IPS-15b (cell line): ENCODE measurements around the gene CCDC7.
A peak's percentile ranks its signal among the peaks of the same experiment; 100 is the strongest.
"Not testable (repeated sequence)": the region's sequence is repeated elsewhere in the genome, so short reads cannot be mapped to it uniquely, and the experiment has no call there.

Experiments
- H3K27me3 ChIP-seq: one replicate; pipeline ENCODE4 v1.6.1; 2013; ENCODE audit warnings: low read length; ENCODE audit not compliant: control insufficient read depth, insufficient read depth
- H3K36me3 ChIP-seq: one replicate; pipeline ENCODE4 v1.6.1; 2013; ENCODE audit warnings: low read length; ENCODE audit not compliant: control insufficient read depth, insufficient read depth
- H3K4me1 ChIP-seq: one replicate; pipeline ENCODE4 v1.6.1; 2013; ENCODE audit warnings: mild to moderate bottlenecking, low read length; ENCODE audit not compliant: control insufficient read depth, insufficient read depth
- H3K4me3 ChIP-seq: one replicate; pipeline ENCODE4 v1.5.1; 2013; ENCODE audit warnings: low read depth, low read length
- H3K9ac ChIP-seq: one replicate; pipeline ENCODE4 v1.6.1; 2013; ENCODE audit warnings: low read depth, mild to moderate bottlenecking, low read length
- H3K9me3 ChIP-seq: one replicate; pipeline ENCODE4 v1.6.1; 2013; ENCODE audit warnings: mild to moderate bottlenecking, low read length; ENCODE audit not compliant: control insufficient read depth, insufficient read depth

Gene CCDC7

DNA sequence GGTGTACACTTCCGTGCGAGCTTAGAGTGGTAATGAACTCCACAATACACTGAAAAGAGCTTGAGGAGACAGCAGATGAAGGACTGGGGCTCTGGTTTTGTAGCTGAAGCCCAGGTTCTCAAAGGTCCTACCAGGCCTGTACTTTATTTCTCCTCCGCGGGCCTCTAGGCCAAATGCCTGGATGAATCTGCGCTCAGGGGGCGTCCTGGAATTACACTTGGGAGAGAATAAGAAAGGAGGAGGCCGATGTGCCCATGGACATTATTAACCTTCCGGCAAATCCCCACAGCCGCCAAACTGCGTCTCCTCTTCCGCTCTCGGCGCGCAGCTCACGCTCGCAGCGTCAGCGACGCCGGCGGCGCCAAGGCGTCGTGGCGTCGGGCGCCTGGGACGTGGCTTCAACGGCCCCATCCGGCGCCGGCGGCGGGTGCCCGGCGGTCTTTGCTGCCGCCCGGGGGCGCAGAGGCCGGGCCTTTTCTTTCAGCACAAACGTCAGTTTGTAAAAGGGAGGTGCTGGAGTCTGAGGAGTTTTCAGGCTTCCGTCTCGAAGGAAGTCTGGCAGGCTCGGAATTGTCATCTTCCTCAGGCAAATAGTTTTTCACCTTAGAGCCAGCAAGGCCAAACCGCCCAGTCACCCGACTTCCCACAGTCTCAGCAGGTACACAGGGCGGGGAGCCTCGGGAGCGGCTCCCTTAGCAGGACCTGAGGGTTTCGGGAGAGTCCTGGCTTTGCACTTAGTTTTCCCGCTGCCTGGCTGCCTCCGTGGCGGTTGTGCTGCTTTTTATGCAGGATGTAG lies at the start of gene CCDC7:
TSS of gene CCDC7 (plus strand) at position 401 of the 796 bp plus-strand sequence. CDS start 5,503 bp downstream, outside the sequence.
- no peaks in the 10 kb centered on the region for H3K4me1 ChIP-seq
- H3K27me3 ChIP-seq: no peaks in the 10 kb centered on the region
- peak within 1 kb of the TSS; percentile 94 for H3K9ac ChIP-seq
- no peaks in the 10 kb centered on the region for H3K36me3 ChIP-seq
- peak within 1 kb of the TSS; percentile 94 for H3K4me3 ChIP-seq
- no peaks in the 10 kb centered on the region for H3K9me3 ChIP-seq

DNA sequence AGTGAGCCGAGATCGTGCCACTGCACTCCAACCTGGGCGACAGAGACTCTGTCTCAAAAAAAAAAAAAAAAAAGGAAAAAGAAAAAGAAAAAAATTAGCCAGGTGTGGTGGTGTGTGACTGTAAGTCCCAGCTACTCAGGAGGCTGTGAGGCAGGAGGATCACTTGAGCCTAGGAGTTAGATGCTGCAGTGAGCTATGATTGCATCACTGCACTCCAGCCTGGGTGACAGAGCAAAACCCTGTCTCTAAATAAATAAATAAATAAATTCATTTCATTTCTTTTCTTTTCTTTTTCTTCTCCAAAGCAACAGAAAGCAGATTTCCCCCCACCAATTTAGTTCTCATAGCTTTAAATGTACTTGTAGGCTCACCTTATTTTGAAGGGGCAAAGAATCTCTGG lies 48.8 kb upstream of the CCDC7 start:
- H3K4me1 ChIP-seq, H3K9ac ChIP-seq, H3K36me3 ChIP-seq, H3K27me3 ChIP-seq, H3K4me3 ChIP-seq, H3K9me3 ChIP-seq: not testable (repeated sequence)

DNA sequence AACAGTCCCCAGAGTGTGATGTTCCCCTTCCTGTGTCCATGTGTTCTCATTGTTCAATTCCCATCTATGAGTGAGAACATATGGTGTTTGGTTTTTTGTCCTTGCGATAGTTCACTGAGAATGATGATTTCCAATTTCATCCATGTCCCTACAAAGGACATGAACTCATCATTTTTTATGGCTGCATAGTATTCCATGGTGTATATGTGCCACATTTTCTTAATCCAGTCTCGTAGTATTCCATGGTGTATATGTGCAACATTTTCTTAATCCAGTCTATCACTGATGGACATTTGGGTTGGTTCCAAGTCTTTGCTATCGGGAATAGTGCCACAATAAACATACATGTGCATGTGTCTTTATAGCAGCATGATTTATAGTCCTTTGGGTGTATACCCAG lies 46.2 kb upstream of the CCDC7 start:
- H3K4me3 ChIP-seq, H3K36me3 ChIP-seq, H3K27me3 ChIP-seq, H3K9me3 ChIP-seq, H3K9ac ChIP-seq, H3K4me1 ChIP-seq: not testable (repeated sequence)

DNA sequence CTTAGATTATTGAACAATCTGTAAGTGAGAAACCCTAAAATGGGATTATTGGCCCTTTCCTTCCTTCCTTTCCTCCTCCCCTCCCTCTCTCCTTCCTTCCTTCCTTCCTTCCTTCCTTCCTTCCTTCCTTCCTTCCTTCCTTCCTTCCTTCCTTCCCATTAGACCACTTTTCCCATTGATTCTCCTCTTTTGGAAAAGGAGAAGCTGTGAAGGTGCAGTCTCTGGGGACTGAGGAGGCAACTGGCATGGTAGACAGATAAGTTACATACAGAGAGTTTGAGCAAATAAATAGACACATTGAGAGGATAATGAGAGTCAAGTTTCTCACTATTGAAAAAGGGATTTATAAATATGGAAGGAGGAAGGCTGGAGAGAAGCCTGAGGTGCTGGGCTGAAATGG lies 45.0 kb upstream of the CCDC7 start:
- no peaks in the 10 kb centered on the region for H3K4me1 ChIP-seq
- no peaks in the 10 kb centered on the region for H3K27me3 ChIP-seq
- no peaks in the 10 kb centered on the region for H3K36me3 ChIP-seq
- H3K9me3 ChIP-seq: no peaks in the 10 kb centered on the region
- no peak overlapping the region for H3K9ac ChIP-seq
- no peak overlapping the region for H3K4me3 ChIP-seq

DNA sequence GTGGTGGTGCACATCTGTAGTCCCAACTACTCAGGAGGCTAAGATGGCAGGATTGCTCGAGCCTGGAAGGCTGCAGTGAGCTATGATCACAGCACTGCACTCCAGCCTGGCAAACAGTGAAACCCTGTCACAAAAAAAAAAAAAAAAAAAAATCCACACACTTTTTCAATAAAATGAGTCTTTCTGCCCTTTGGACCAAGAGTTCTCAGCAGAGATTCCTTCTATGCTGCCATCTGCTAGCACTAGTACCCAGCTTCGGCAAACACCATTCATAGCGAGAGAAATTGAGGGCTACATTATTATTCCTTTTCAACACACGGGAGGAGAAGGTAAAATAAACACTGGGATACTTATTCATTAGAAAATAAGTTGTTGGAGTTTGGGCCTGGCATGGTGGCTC lies 43.4 kb upstream of the CCDC7 start:
- Histone ChIP-seq H3K27me3 (no peaks in the 10 kb centered on the region), H3K9ac (no peak overlapping the region), H3K9me3 (no peaks in the 10 kb centered on the region), H3K36me3 (no peaks in the 10 kb centered on the region), H3K4me3 (no peak overlapping the region), H3K4me1 (no peaks in the 10 kb centered on the region)

DNA sequence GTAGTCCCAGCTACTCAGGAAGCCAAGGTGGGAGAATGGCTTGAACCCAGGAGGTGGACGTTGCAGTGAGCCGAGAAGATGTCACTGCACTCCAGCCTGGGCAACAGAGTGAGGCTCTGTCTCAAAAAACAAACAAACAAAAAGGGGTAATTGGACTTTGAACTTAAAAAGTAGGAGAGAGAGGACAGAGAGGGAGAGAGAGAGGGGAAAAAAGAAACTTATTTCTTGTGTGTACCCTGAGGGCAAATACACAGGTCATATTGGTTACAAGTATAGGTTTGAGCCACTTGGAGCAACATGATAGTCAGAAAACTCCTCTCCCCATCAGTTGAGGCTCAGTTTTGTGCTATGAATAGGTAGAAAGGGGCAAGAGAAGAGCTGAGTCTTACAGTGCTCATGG lies 42.8 kb upstream of the CCDC7 start:
- Histone ChIP-seq H3K36me3 (no peaks in the 10 kb centered on the region), H3K27me3 (no peaks in the 10 kb centered on the region), H3K9me3 (no peaks in the 10 kb centered on the region), H3K9ac (no peak overlapping the region), H3K4me1 (no peaks in the 10 kb centered on the region), H3K4me3 (no peak overlapping the region)

DNA sequence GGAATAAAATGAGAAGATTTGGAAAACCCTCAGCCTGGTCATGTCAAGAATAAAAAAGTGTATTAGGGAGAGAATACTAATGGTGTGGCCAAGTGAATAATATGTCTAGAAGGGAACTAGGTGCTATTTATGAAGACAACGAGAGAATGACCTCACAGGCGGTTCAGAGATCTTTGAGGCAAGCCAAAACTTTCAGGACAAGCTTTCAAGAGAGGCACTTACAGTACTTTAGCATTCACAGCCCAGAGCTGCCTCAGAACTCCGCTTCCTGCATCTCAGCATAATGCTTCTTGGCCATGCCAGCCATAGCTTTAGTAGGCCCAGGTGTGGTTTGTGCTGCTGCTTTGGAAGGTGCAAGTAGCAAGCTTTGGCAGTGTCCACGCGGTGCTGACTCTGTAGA lies 37.2 kb upstream of the CCDC7 start:
- Histone ChIP-seq H3K4me1 (no peaks in the 10 kb centered on the region), H3K36me3 (no peaks in the 10 kb centered on the region), H3K4me3 (no peak overlapping the region), H3K9ac (no peak overlapping the region), H3K9me3 (no peaks in the 10 kb centered on the region), H3K27me3 (no peaks in the 10 kb centered on the region)

DNA sequence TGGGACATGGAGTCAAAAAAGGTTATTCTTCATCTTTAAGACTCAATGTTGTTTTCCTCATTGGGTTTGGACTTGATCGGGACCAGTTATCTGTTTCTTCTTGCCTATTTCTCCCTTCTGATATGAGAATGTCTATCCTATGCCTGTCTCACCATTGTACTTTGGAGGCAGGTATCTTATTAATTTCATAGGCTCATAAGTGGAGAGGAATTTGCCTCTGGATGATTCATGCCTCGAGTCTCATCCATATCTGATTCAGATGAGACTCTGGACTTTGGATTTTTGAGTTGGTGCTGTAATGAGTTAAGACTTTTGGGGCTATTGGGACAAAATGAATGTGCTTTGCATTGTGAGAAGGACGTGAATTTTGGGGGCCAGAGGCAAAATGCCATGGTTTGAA lies 36.2 kb upstream of the CCDC7 start:
- no peaks in the 10 kb centered on the region for H3K27me3 ChIP-seq
- no peak overlapping the region for H3K9ac ChIP-seq
- H3K36me3 ChIP-seq: no peaks in the 10 kb centered on the region
- no peak overlapping the region for H3K4me3 ChIP-seq
- no peaks in the 10 kb centered on the region for H3K4me1 ChIP-seq
- H3K9me3 ChIP-seq: no peaks in the 10 kb centered on the region

DNA sequence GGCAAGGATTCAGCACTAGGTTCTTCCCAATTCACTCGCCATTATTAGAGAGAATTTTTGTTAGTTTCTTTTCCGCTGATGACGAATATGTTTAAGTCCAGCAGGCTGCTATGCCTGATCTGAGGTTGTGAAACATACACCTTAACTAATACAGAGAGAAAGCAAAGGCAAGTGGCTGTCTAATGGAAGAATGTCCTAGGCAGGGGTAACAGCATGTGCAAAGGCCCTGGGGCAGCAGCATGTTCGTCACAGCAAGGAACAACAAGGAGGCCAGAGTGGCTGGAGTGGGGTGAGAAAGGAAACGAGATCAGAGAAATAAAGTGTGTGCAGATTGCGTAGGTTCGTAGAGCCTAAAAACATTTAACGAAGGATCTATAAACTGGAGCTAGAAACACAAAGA lies 35.4 kb upstream of the CCDC7 start:
- Histone ChIP-seq H3K4me3 (no peak overlapping the region), H3K9me3 (no peaks in the 10 kb centered on the region), H3K36me3 (no peaks in the 10 kb centered on the region), H3K9ac (no peak overlapping the region), H3K4me1 (no peaks in the 10 kb centered on the region), H3K27me3 (no peaks in the 10 kb centered on the region)

DNA sequence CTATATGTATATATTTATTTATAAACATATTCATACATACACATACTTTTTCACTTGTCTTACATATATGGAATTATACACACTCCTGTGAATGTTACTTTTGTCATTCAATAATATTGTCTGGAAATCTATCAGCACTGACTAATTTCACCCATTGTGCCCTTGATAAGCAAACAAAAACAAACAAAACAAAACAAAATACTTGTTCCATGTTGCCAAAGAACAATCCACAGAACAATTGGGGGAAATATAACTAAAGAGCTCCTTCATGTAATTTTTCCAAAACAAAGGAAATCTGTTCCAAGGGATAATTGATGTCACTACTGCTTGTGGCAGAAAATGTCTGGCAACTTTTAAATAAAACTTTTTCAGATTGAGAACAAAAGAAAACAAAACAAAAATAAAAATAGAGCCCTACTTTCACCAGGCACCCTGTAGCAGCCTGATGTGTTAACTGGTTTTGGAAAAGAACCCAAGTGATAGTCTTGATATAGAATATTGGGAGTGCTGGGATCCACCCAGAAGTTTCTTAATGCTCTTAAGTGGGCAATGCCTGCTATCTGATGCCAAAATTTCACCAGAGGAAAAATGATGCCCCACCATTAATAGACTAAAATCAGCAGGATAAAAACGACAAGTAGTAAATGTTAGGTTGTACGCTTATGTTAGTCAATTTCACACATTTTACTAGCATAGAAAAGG lies 34.0 kb upstream of the CCDC7 start:
- no peaks in the 10 kb centered on the region for H3K36me3 ChIP-seq
- H3K4me1 ChIP-seq: no peaks in the 10 kb centered on the region
- no peaks in the 10 kb centered on the region for H3K9me3 ChIP-seq
- H3K4me3 ChIP-seq: no peak overlapping the region
- no peaks in the 10 kb centered on the region for H3K27me3 ChIP-seq
- no peak overlapping the region for H3K9ac ChIP-seq

DNA sequence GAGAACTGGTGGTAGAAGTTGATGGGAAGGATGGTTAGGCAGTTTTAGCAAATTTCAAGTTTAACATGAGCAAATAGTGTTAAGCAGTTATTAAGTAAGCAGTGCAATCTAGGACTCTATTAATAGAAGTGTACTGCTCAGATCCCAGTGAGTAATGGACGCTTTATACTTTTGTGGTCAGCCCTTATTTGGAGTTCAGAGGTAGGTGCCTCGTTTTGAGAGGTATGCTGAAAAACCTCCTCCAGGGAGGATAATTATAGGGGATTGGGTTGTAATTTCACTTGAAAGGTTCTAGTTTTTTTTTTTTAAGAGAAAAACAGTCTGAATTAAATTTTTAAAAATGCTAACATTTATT lies 33.5 kb upstream of the CCDC7 start:
- H3K9me3 ChIP-seq: no peaks in the 10 kb centered on the region
- H3K4me1 ChIP-seq: no peaks in the 10 kb centered on the region
- H3K9ac ChIP-seq: no peak overlapping the region
- H3K36me3 ChIP-seq: no peaks in the 10 kb centered on the region
- H3K27me3 ChIP-seq: no peaks in the 10 kb centered on the region
- no peak overlapping the region for H3K4me3 ChIP-seq

DNA sequence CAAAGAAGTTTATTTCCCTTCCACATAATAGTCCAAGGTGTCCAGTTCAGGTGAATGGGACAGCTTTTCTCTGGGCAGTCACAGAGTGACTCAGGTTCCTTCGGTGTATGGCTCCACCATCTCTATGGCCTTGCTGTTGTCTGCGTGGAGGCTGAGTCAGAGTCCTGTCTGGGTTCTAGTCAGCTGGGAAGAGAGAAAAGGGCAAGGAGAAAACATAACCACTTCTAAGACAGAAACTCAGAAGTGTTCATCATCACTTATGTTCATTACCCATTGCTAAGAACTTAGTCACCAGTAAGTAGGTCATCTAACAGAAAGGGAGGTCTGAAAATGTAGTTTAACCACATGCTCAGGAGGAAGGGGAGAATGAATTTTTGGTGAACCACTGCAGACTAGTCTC lies 32.4 kb upstream of the CCDC7 start:
- Histone ChIP-seq H3K4me1 (no peaks in the 10 kb centered on the region), H3K9ac (no peak overlapping the region)

More for the DNA sequence above, 32.4 kb upstream of the CCDC7 start:
- Histone ChIP-seq H3K27me3 (no peaks in the 10 kb centered on the region), H3K4me3 (no peak overlapping the region), H3K36me3 (no peaks in the 10 kb centered on the region), H3K9me3 (no peaks in the 10 kb centered on the region)
